ENCODE results near the gene MAPK11.

- TF ChIP-seq CTCF (IDR thresholded peaks at IDR 0.05; ENCODE audit: low read depth, low read length) (no peak), EZH2phosphoT487 (IDR thresholded peaks at IDR 0.05; ENCODE audit: low read depth) (no peak)
These were observed 32.4 kb upstream of the MAPK11 start for GRCh38 chr22:50302564-50302963.

Data from OCI-LY3 (cell line).